GM23248 (cell line): Measurements from ENCODE around the gene ACAP2.

Experiments
- EZH2 ChIP-seq: fragments of 200-600 bp; sonication (generic); IDR thresholded peaks from 2 replicates; pipeline ENCODE4 v1.6.1; 2018; ENCODE audit warnings: antibody characterized with exemption, mild to moderate bottlenecking; ENCODE audit not compliant: insufficient read depth, poor library complexity, severe bottlenecking
- EZH2phosphoT487 ChIP-seq: fragments of 200-600 bp; sonication (generic); IDR thresholded peaks from 2 replicates; pipeline ENCODE4 v1.6.1; 2018; ENCODE audit warnings: antibody characterized with exemption, moderate library complexity, mild to moderate bottlenecking, low read depth; ENCODE audit not compliant: insufficient read depth

DNA sequence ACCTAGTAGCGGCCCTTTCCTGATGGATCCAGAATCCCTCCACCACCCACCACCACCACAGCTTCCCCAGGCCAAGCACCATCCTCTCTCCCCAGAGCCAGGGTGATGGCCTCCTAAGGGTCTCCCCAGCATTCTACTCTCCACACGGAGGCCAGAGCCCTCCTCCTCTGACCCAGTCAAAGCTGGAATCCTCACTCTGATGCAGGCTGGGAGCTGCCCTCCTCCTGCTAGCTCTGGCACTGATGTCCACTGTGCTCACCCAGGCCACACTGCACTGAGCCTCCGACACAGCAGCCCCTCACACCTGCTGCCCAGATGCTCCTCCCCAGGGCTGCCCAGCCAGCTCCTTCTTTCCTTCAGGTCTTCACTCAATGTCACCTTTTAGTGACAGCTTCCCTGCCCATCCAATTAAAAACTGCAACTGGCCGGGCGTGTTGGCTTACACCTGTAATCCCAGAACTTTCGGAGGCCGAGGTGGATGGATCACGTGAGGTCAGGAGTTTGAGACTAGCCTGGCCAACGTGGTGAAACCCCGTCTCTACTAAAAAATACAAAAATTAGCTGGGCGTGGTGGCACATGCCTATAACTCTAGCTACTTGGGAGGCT is 192.9 kb downstream of the ACAP2 start:
- TF ChIP-seq EZH2 (no peak), EZH2phosphoT487 (no peak)
